Fibroblast of skin of left quadriceps (primary cell): ENCODE data around the gene TGFA.
A peak's percentile ranks its signal among the peaks of the same experiment; 100 is the strongest.

Source experiments
- DNase-seq, 2 experiments: peaks; one replicate each; pipeline ENCODE4 v3.0.0-alpha.2; 2013; ENCODE audit warnings: low read depth in 2 of 2

TGFA gene

DNA sequence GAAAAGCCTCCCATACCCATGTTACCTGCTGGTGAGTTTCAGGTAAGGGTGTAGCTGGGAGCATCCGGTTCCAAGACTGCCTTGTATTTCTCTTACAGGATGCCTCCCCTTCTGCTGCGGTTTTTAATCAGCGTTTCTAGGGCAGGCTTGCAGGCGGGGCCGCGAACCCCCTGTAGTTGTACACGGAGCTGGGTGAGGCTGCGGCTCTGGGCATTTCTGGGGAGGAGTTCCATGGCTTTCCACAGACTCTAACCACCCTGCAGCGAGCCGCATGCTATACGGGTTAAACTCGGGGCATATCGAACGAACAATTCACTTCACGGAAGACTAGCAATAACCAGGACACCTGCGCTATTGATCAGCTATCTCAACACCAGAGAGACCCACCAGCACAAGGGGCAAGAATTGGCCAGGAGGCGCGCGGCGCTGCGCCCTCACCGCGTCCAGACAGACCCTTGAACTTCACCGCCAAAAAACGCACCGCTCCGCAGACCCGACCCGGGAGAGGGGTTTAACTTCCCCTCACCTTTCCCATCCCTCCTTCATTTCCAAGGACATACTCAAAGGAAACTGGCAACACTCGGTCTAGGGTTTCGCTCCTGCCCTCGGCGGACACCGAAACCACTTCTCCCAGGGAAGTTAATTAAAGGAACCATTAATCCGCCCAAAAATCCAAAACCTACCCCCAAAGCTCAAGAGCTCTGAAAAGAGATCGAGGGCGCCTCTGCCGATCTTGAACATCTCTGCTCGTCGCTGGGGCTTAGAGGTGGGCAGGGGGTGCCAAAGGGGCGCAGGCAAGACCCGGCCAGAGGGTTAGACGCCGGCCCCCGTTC lies 909 bp downstream of the TGFA start:
- DNase-seq: no peak

DNA sequence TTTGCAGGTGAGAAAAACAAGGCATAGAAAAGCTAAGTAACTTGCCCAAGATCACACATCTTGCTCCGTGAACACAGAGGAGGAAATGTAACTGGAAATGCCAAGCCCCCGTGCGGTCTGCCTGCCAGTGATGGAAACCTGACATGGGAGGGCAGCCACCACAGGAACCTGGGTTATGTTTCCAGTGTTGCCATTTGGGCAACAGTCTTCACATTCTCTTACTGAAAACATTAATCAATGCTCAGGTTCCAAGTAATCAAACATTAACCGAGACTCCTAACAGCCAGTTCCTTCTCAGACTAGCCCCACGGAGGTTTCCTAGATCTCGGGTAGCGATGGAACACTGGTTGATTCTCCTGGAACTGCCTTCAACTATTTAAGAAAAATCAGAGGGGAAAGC lies 2.5 kb downstream of the TGFA start:
- DNase-seq: no peak

DNA sequence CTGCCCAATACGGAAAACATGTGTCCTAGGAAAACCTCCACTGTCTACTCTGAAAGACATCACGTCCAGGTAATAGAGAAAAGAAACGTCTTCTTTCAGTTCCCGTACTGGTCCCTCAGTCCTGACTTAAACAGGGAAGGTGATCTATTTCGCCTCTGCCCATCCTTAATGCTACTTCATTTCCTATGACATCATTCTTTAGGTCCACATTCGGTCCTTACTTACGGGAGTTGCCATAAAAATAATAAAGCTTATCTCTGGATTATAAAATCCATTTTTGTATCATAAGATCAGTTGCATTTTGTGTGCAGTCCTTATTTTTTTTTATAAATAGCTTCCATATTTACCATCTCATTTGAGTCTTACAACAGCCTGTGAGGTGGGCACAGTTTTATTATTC lies 3.7 kb downstream of the TGFA start:
- no peak for DNase-seq

DNA sequence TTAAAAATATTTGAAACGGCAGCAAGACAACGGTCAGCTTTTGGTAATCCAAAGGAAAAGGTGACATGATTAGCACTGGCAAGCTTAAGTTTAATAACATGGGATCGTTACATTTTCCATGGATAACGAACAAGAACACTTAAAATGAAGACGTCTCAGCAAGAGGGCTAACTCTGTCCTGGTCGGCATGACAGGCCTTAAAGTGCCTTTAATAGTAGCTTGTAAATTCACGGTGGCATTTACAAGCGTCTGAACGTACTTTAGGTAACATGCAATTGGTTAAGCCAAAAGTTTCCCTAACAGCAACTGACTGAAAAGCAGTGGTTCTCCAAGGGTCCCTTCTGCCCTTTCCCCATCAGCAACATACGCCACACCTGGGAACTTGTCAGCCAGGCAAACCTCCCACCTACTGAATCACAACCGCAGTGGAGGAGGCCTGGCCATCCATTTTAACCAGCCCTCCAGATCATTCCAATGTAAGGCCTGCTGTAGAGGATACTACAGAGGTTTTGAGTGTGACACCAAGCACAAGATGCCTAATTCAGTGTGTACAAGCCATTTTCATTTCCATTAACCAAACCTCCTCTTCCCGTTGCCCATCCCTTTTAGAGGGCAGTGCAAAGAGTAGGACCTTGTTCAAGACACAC lies 4.4 kb downstream of the TGFA start:
- no peak for DNase-seq

DNA sequence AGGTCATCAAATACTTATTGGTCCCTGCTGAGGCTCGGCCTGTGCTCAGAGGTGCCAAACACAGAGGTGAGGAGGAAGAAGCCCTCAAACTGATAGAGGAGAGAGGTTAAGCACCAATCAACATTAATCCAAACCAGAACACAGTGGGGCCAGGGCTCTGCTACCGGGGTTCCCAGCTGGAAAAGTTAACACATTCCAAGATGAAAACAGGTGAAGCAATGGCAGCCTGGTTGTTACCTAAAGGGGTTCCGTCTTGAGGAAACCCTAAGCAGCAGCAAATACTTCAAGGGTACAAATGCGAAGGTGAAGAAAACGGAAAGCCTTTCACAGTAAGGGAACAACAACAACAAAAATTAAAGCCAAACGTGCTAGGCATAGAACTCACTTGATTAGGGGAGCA lies 5.4 kb downstream of the TGFA start:
- DNase-seq: no peak

DNA sequence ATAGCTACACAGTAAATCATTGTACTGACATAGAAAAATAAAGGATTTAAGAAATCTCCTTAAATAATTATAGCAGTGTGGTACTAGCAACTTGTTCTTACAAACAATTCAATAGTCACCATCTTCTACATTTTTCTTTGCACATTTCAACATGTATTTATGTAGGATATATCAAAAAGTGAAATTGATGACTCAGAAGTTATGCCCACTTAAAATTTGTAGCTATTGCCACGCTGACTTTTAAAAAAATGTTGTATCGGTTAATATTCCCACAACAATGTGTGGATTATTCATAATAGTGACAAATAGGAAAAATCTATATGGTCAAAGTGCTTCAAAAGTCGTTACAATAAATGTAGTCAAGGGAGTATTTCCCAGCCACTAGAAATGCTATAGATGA lies 6.7 kb downstream of the TGFA start:
- DNase-seq: no peak

DNA sequence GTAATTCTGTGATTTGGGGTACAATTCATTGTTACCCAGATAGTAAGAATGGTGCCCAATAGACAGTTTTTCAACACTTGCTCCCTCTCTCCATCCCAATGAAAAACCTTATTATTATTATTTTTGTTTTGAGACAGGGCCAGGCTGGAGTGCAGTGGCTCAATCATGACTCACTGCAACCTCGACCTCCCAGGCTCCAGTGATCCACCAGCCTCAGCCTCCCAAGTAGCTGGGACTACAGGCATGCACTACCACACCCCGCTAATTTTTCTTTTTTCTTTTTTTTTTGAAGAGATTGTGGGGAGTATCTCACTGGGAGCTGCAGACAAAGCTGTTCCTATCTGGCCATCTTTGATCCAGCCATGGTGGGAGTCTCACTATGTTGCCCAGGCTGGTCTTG lies 7.2 kb downstream of the TGFA start:
- no peak for DNase-seq

DNA sequence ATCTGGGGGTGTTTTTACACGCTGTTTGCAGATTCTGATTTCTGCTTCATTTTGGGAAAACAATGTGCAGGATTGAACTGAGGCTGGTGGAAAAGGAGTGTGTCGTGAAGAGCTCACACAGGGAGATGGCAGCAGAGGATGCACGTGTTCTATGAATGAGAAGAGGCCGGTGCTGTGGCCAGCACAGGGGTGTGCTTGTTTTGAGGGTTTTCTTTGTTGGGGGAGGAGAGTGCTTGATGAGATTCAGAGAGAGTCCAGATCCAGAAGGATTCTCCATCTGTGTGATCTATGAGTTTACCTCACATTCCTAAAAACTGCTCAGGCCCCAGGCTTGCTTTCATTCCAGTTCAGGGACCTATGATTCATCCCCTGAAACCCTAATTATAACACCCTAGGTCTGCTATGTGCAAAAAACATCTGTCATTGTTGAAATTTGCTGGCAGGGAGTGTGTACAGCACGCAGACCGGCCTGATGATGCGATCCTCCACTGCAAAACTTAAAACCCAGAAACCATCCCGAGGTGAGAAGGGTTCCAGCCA lies 12.1 kb downstream of the TGFA start:
- peak; percentile 16 to 32 for DNase-seq

DNA sequence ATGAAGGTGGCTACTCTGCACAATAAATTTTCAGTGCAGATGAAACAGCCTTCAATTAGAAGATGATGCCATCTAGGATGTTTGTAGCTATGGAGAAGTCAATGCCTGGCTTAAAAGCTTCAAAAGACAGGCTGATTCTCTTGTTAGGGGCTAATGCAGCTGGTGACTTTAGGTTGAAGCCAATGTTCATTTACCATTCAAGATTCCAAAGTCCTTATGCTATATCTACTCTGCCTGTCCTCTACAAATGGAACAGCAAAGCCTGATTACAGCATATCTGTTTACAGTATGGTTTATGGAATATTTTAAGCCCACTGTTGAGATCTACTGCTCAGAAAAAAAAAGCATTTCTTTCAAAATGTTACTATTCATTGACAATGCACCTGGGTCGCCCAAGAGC lies 15.8 kb downstream of the TGFA start:
- no peak for DNase-seq

DNA sequence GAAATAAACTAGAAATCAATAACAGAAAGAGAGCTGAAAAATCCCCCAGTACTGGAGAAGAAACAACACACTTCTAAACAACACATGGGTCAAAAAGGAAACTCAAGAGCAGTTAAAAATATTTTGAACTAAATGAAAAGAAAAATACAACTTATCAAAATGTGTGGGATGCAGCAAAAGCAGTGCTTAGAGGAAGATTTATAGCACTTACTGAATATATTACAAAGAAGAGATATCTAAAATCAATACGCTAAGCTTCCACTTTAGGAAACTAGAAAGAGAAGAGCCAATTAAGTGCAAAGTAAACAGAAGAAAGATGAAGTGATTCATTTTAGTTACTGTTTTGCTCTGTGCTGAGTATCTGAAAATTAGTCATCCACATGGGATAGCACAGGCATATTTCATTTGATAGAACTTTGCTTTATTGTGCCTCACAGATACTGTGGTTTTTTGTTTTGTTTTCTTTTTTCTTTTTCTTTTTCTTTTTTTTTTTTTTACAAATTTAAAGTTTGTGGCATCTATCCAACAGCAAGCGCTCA lies 17.0 kb downstream of the TGFA start:
- no peak for DNase-seq

DNA sequence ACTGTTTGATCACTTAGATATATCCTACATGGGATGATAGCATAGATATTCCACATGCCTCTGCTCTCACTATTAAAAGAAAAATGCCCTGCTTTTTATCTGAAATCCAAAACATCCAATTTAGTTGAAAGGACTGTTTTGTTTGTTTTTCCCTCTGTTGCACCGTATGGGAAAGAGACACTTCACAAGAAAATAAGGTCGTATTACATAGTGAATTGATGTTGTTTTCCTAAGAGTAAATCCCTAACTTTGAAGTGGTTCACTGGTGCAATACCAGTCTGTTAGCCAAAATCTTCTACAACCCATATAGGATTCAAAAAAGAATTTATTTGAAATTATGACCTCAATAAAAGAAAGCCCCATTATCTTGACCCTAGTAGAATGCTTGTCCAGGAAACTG lies 18.1 kb downstream of the TGFA start:
- DNase-seq: no peak

DNA sequence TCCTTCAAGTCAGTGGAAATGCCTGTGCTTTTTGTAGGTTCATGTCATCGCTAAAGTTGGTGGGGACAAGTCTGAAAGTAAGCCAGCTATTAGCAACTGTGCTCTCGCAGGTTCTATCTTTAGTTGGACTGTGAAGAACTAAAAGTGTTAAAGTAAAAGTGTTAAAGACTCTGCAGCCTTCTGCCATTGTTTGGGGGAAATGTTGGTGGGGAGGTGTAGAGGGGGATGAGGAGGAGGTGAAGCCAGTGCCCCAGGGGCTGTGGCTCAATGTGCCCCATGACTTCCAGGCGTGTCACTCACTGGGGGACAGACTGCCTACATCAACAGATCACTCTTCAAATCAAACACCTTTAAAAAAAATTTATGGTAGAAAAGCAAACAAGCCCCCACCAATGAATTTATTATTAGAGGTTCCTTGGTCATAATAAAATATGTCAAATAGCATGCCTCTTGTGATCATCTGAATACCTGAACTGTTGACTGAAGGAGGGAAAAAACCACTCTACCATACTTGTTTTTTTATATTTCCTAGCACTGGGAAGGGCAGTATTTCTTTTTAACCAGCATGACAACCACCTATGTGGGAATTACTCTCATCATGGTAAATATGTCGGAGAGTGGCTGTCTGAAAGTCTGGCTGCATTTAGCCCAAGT lies 19.3 kb downstream of the TGFA start:
- DNase-seq: no peak

DNA sequence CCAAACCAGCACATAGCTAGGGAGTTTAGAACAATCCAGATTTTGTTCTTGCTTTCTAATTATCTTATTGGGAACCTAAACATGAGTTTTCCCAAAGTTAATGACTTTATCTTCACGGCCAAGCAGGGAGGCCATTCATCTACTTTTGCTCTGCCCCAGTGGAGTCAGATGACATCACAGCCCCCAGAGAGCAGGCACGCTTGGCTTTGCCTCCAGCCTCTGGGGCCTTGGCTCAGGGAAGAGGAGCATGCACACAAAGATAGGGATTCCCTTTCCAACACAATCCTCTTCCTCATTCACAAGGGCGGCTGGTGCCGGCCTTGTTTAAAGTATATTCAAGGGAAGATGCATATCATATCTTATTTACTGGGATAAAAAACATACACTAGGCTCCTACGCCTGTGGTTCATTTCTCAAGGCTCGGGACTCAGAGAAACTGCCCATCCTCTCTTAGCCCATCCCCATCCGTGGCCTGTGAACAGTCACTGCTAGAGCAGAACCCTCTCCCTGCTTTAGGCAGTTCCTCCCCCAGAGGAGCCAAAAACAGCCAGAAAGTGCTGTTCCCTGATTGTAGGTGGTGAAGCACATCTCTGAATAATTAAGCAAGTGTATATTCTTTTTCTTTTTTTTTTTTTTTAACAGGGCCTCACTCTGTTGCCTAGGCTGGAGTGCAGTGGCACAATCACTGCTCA lies 21.2 kb downstream of the TGFA start:
- no peak for DNase-seq

DNA sequence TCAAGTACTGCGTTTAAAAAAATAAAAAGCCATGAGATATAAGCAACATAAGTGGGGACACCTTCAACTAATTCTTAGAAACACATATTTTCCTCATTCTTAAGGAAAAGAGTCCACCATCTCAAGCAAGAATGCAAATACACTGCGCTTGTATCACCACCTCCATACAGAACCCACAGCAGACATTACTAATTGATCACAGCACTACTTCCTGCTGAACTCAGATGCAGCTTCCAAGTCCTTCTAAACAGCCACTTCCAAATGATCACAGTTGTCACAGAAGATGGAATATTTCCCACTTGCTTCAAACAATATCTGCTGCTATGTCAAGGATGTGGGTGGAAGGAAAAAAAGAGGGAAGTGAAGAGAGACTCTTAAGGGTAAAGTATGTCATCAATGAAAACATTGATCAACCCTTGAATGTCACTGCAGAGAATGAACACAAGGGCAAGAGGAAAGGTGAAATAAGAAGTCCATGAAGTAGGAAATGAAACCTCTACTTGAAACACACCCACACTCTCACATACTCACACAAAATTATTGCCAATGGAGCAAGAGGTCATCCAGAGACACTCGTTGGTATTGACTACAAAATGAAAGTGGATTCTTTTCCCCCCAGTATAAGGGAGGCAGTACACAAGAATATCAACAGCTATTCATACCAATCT lies 22.1 kb downstream of the TGFA start:
- DNase-seq: no peak

DNA sequence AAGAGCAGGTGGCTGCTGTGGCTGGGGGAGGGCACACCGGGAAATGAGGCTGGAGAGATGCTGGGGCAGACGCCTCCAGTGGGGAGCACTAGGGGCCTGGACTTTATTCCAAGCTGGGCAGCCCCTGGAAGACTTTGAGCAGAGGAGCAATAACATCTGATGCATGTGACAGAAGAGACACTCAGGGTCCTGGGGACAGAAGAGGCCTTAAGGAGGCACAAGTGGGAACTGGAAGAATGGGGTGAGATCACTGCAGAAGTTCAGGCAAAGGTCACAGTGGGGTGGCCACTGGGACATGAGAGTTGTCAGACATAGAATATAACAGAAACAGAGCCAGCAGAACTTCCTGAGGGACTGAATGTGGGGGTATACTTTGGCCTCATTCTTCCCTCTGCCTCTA lies 24.0 kb downstream of the TGFA start:
- no peak for DNase-seq

DNA sequence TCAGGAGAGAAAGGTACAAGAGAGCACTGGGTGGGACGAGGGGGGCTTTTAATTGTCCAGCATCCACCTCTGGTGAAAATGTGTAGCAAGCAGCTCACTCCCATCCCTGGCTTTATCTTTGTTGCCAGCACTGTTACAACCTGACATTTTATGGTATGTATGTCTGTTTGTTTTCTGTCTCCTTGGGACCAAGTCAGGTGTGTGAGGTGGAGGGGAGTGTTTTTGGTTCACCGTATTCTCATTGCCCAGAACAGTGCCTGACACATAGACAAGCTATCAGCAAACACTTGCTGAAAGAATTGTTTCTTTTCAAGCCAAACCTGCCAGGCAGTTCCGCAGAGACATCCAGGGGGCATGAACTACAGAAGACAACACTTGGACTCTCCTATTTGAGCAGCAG lies 24.7 kb downstream of the TGFA start:
- DNase-seq: no peak

DNA sequence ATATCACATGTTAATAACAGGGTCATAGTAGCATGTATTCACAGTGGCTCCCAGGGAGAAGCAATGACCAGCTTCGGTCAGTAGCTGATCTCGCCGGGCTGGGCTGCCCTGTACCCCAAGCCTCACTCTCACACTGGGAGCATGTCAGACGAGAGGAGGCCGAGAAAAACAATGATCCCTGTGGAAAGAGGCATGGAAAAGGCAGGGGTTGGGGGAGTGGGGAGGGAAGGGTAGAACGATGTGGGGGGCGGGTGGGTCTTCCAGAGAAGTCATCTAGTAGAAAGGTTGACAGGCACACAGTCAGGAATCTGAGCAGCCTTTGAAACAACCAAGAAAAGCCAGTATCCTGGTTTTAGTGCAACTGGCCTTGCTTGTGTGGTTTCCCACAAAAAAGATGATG lies 25.4 kb downstream of the TGFA start:
- no peak for DNase-seq

DNA sequence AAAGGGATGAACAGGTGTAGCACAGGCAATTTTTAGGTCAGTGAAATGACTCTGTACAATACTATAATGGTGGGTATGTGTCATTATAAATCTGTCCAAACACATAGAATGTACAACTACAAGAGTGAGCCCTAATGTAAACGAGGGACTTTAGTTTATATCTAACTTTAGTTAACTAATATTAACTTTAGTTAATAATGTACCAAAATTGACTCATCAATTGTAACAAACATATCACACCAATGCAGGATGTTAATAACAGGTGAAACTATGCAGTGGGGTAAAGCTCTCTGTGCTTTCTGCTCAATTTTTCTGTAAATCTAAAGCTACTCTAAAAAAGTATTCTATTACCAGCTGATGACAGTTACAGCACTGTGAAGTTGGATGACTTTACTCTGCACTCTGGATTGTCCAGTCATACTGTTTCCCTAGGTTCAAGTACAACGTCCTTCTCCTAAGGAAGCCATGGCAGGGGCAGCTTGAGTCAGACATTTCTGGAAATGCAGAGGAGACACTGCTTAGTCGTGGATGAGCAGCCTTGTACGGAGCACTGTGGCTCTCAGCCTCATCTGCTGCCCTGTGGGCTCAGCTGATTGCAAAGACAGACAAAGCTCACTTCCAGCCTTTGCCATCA lies 26.1 kb downstream of the TGFA start:
- no peak for DNase-seq

DNA sequence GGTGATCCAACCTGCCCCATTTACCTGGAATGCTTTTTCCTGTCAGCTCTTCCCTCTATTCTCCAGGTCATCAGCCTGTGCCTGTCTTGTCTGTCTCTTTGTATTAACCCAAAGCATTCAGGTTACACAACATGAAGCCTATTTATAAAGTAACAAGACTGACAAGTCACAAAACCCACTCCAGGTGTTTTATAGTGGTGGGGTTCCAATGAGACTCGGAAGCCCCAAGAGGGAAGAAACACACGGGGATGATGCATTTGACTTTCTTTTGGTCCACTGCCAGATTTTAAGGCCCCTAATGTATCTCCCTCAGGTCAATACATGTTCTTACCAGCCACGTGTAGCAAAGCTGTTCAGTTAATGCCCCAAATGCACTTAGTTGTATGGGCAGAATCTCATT lies 27.5 kb downstream of the TGFA start:
- no peak for DNase-seq

DNA sequence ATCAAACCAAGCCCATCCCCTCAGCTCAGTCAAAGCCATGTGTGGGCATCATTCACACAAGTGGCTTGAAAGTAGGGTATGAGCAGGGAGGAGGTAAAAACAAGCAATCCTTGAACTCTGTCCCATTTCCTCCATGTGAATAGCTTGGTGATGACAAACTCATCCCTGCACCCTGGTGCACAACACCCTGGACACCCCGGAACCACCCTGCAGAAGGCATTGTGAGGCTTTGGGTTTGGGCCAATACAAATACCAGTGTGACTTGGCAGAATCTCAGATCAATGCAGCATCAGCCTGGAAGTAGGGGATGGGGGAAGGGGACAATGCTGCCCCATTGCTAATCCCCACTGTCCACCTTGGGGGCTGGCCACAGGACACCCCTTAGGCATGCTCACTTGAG lies 28.6 kb downstream of the TGFA start:
- no peak for DNase-seq
